Nephron progenitor cell (in vitro differentiated cells): ENCODE measurements around the gene PPM1D.
A peak's percentile ranks its signal among the peaks of the same experiment; 100 is the strongest.

Source experiments
- DNase-seq: peaks from one replicate; pipeline ENCODE4 v3.0.0; 2021
- H3K27ac Mint-ChIP-seq: 2 replicates; pipeline ENCODE4 v1.8.0; 2021; ENCODE audit warnings: mild to moderate bottlenecking, moderate library complexity, mixed read lengths
- H3K27me3 Mint-ChIP-seq: 2 replicates; pipeline ENCODE4 v1.8.0; 2021; ENCODE audit warnings: mild to moderate bottlenecking, low read depth, mixed read lengths; ENCODE audit not compliant: poor library complexity
- H3K36me3 Mint-ChIP-seq: 2 replicates; pipeline ENCODE4 v1.8.0; 2021; ENCODE audit warnings: low read depth, mixed read lengths
- H3K4me1 Mint-ChIP-seq: 2 replicates; pipeline ENCODE4 v1.8.0; 2021; ENCODE audit warnings: mixed read lengths
- H3K4me3 Mint-ChIP-seq: 2 replicates; pipeline ENCODE4 v1.8.0; 2021; ENCODE audit warnings: mild to moderate bottlenecking, moderate library complexity, mixed read lengths
- H3K9me3 Mint-ChIP-seq: 2 replicates; pipeline ENCODE4 v1.8.0; 2021; ENCODE audit warnings: mild to moderate bottlenecking, moderate library complexity, mixed read lengths
- CTCF ChIP-seq: fragments of 200-600 bp; sonication (generic); IDR thresholded peaks from 2 replicates; pipeline ENCODE4 v1.5.0; 2021; ENCODE audit warnings: antibody characterized with exemption

Gene PPM1D

GRCh38 chr17:60597297-60597696 lies 2.7 kb upstream of the PPM1D start:
- H3K4me3 Mint-ChIP-seq: peak overlapping the region; percentile 4
- H3K9me3 Mint-ChIP-seq: no peaks in the 10 kb centered on the region
- no peak for TF ChIP-seq CTCF
- H3K27me3 Mint-ChIP-seq: peaks cover under 1% of the 10 kb centered on the region
- DNase-seq: no peak
- H3K4me1 Mint-ChIP-seq: peaks cover 32% of the 10 kb centered on the region
- no peak overlapping the region for H3K27ac Mint-ChIP-seq
- no peaks in the 10 kb centered on the region for H3K36me3 Mint-ChIP-seq

- no peak for TF ChIP-seq CTCF
- peaks cover 38% of the 10 kb centered on the region for H3K4me1 Mint-ChIP-seq
- H3K27me3 Mint-ChIP-seq: no peaks in the 10 kb centered on the region
- H3K27ac Mint-ChIP-seq: no peak overlapping the region
- H3K4me3 Mint-ChIP-seq: peak overlapping the region; percentile 73
- DNase-seq: no peak
- no peaks in the 10 kb centered on the region for H3K36me3 Mint-ChIP-seq
- H3K9me3 Mint-ChIP-seq: no peaks in the 10 kb centered on the region
These were observed 1.8 kb upstream of the PPM1D start for GRCh38 chr17:60598001-60598736.

- TF ChIP-seq CTCF: no peak
- Mint-ChIP-seq H3K4me3 (peak overlapping the region; percentile 96), H3K36me3 (no peaks in the 10 kb centered on the region), H3K27ac (peak overlapping the region; percentile 99), H3K4me1 (peaks cover 45% of the 10 kb centered on the region), H3K9me3 (no peaks in the 10 kb centered on the region), H3K27me3 (no peaks in the 10 kb centered on the region)
- peak; percentile 6 for DNase-seq
These were observed 773 bp upstream of the PPM1D start for GRCh38 chr17:60599220-60599619.

GRCh38 chr17:60600490-60601446 lies 775 bp downstream of the PPM1D start:
- Mint-ChIP-seq H3K27ac (peak overlapping the region; percentile 96), H3K9me3 (no peaks in the 10 kb centered on the region), H3K4me1 (peaks cover 48% of the 10 kb centered on the region), H3K36me3 (peaks cover under 1% of the 10 kb centered on the region), H3K4me3 (peak overlapping the region; percentile 96), H3K27me3 (no peaks in the 10 kb centered on the region)
- peak; percentile 74 for TF ChIP-seq CTCF
- DNase-seq: peak; percentile 72

GRCh38 chr17:60601447-60602384 lies 1.7 kb downstream of the PPM1D start:
- peak overlapping the region; percentile 96 for H3K4me3 Mint-ChIP-seq

More at GRCh38 chr17:60601447-60602384, 1.7 kb downstream of the PPM1D start:
- TF ChIP-seq CTCF: no peak
- H3K4me1 Mint-ChIP-seq: peaks cover 53% of the 10 kb centered on the region
- H3K9me3 Mint-ChIP-seq: no peaks in the 10 kb centered on the region
- H3K27ac Mint-ChIP-seq: peak overlapping the region; percentile 96
- no peaks in the 10 kb centered on the region for H3K27me3 Mint-ChIP-seq
- peaks cover 9% of the 10 kb centered on the region for H3K36me3 Mint-ChIP-seq
- peak; percentile 49 for DNase-seq
